Neural progenitor cell (in vitro differentiated cells): ENCODE measurements around the gene BUB1.

Experiments
- CTCF ChIP-seq: fragments of 200-600 bp; sonication (generic); IDR thresholded peaks from 2 replicates; pipeline ENCODE4 v1.5.1; 2017; ENCODE audit warnings: antibody characterized with exemption, mild to moderate bottlenecking
- EZH2 ChIP-seq: fragments of 200-600 bp; sonication (generic); IDR thresholded peaks from 2 replicates; pipeline ENCODE4 v1.6.1; 2017; ENCODE audit warnings: antibody characterized with exemption, mild to moderate bottlenecking, moderate library complexity
- EZH2phosphoT487 ChIP-seq: fragments of 200-600 bp; sonication (generic); IDR thresholded peaks from 2 replicates; pipeline ENCODE4 v1.6.1; 2017; ENCODE audit warnings: antibody characterized with exemption

GRCh38 chr2:110718990-110719389, 41.1 kb upstream of the BUB1 start:
- TF ChIP-seq CTCF (no peak), EZH2 (no peak), EZH2phosphoT487 (no peak)
